Fibroblast of the conjunctiva (primary cell): Measurements from ENCODE around the gene BMP6.
A peak's percentile ranks its signal among the peaks of the same experiment; 100 is the strongest.

ENCODE experiments used
- DNase-seq: peaks from one replicate; pipeline ENCODE4 v3.0.0-alpha.2; 2010; ENCODE audit warnings: low read depth

The BMP6 gene

DNA sequence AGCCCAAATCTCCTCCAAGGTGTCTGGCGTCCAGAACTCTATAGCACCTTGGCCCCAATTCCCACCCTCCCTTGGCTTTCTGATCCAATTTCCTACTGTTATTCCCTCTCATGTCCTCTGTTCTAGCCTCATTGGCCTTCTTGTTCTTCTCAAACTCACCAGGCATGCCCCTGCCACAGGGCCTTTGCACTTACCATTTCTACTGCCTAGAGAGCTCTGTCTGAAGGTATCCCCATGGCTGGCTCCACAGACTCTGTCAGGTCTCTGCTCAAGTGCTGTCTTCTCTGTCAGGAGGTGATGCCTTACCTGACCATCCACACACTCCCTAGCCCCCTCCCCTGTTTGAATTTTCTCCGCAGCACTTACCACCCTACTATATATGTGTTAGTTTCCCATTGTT, 5.6 kb upstream of the BMP6 start:
- no peak for DNase-seq

DNA sequence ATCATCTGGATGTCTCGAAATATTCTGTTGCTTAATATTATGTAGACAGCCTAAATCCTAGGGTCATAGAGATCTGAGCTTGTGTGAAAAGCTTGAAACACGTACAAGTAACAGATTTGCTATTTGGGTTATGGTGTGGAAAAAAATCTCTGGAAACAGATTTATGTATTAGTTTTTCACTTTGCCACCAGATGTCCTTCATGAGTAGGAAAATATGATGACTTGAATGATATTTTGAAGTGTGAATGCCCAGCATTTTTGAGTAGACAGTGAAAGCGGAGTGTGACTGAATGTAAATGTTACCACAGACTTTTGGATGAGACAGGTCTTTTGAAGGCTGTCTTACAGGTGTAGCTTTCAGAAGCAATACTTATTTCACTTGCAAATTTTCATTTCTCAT, 4.2 kb upstream of the BMP6 start:
- DNase-seq = no peak

DNA sequence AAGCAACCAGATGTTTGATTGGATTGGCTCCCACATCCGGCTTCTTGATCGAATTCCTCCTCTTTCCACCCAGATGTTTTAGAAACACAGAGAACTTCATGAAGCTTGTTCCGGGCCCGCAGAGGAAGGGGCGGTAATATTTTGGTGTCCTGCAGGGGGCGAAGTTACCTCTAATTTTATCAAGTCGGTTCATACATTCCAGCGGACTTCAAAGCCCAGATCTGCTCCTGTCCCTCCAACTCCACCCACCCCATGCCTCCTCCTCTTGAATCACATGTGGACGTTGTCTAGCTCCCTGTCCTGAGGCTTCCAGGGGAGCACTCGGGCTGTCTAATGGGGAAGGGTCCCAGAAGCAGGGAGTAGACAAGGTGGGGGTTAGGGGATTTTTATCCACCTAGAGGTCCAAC, 2.9 kb upstream of the BMP6 start:
- DNase-seq = peak; percentile 84

DNA sequence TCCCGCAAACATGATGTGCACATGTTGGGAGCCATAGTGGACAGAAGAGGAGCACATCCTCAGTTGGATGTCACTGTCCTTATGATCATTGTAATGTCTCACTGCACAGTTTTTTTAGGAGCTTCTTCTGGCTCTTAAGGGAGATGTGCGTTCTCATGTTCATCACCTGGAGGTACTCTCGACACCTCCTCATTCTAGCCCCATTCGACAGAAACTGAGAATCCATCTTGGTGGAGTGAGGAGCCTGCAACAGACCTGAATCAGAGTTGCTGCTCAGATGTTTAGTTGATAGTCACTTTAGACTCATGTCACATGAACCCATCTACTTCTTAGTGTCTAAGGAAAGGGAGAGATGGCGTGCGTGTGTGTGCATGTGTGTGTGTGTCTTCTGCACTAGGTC, 2.3 kb upstream of the BMP6 start:
- no peak for DNase-seq

DNA sequence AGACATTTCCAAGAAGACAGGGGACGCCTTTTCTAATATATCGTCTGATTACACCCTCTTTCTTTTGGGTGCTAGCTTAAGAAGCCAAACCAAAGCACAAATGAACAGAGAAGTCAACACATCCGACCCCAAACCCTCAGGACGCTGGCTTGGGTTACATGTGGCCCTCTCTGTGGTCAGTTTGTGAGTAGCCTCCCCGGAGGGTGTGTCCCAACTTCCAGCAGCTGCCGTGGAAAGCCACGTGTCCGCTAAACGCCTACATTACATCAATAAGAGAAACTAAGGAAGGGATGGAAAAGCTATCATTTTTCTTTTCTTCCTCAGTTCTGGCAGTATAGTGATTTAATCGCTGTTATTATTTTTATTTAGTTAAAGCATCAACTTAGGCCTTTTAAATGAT, 487 bp upstream of the BMP6 start:
- no peak for DNase-seq

DNA sequence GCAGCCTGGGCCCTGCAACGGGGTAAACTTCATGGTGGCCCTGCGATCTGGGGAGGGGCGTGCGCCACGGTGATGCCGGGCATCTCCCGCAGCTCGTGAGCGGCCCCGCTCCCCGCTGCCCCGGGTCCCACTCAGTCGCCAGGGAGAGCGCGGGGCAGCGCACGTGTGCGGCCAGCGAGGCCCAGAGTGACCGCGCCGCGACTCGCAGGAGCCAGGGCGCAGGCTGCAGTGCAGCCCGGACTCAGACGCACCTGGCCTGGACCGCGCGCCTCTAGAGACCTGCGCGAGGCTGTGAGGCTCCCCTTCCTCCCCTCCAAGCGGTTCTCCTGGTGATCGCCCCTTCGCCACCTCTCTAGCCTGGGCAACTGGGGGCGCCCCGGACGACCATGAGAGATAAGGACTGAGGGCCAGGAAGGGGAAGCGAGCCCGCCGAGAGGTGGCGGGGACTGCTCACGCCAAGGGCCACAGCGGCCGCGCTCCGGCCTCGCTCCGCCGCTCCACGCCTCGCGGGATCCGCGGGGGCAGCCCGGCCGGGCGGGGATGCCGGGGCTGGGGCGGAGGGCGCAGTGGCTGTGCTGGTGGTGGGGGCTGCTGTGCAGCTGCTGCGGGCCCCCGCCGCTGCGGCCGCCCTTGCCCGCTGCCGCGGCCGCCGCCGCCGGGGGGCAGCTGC, 652 bp downstream of the BMP6 start:
- DNase-seq = no peak

DNA sequence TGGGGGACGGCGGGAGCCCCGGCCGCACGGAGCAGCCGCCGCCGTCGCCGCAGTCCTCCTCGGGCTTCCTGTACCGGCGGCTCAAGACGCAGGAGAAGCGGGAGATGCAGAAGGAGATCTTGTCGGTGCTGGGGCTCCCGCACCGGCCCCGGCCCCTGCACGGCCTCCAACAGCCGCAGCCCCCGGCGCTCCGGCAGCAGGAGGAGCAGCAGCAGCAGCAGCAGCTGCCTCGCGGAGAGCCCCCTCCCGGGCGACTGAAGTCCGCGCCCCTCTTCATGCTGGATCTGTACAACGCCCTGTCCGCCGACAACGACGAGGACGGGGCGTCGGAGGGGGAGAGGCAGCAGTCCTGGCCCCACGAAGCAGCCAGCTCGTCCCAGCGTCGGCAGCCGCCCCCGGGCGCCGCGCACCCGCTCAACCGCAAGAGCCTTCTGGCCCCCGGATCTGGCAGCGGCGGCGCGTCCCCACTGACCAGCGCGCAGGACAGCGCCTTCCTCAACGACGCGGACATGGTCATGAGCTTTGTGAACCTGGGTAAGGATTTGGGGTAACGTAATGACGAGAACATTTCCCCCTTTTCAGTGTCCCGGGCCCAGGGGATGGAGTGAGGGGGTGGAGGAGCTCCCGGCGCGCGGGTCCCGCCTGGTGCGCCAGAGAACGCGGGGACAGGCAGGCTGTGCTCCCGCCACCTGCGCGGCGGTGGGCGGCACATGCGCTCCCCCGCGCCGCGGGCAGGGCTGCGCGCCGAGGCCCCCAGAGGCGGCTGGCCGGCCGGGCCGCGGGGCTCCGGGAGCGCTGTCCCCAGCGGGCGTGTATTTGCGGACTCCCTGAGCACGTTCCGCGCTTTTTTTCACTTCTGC, 1.4 kb downstream of the BMP6 start:
- no peak for DNase-seq

DNA sequence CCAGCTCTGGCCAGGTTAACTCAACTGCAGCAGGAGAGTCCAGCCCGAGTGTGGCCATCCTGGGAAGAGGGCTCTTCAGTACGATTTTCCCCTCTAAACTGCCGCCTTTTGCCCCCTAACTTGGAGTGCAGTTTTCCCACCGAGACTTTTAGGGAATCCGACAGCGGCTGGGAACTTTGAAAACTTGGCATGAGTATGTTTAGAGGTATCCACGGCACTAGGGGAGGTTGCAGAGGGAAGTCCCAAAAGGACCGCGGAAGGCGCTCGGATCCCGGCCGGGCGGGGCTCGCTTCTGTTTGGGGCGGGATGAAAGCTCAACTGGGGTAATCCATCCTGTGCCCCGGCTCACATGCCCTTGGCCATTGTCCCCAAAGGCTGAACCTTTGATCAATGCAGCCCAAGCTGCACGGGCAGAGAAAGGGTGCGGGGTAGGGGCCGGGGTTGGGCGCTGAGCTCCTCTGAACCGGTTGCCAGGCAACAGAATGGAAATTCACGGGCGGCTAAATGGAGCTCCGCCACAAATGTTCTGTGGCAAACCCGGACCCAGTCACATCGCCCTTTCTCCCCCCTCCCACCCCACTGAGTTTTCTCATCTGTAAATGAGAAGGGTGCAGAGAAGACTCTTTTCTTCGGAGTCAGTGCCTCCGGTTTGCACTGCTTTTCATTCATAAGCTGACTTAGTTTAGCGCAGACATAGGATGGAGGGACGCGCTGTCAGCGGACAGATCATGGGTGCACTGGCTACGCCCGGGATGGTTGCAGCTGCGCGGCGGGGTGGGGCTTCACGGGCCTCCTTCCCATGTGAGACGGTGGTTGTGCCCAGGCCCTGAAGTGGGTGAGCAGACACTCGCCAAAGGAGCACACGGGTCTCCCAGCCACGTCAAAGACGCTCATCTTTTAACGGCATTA, 2.3 kb downstream of the BMP6 start:
- DNase-seq = no peak

DNA sequence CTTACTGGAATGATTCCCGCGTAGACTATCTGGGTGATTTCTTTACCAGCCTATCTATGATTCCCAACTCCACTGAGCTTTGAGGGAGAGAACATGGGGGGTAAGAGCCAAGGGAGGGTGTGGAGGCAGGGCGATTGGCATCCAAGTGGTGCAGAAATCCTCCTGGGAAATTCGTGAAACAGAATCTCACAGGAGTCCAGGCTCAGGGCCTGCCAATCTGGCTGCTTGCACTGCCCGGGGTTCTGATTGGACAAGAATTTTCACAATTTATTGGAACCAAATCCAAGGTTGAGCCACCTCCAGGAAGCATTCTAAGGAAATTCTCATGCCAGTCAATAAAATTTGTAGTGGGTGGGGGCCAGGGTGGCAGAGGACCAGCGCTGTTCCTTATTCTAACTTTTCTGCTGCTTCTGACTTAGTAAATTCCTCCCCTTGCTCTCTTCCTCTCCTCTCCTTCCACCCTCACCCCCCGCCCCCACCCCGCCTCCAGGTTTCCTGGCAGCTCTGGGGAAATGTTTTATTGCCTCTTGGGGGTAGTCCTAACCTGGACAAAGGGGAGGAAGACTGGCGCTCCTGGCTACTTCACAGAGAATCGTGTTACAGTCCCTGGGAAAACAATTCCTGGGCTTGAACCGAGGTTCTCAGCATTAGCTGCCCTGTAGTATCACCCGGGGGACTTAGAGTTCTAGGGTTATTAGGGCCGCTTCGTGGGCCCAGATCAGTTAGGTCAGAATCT, 3.1 kb downstream of the BMP6 start:
- no peak for DNase-seq

DNA sequence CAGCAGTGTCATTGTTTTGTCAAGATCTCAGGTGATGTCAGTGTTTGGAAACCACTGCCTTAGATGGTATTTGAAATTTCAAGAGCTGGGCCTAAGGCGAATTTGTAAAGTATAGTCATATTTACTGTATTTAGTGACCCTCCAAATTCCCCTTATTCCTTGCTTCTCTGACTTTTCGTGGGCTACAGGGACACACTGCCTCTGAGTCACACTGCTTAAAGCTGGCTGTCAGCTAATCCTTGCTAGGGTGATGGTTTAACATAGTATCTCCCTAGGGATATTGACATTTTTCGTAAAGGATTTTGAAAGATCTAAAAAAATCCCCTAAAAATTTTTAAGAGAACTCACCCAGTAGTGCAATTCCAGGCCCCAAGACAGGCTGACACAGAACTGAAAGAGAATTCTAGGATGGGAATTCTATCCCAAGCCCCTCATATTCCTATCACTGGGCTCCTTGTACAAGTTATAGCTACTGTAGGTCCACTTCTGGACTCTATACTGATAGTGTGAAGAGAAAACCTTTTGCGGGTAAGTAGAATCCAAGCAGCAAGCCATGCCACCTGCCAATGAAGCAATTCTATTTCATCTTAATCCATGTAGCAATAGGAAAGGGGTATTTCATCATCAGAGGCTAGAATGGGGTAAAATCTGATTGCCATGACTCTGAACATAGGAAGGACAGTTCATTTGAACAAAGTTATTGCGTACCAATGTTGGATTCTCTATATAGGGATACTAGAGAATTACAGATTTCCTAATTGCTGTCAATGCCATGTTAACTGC, 4.3 kb downstream of the BMP6 start:
- no peak for DNase-seq

DNA sequence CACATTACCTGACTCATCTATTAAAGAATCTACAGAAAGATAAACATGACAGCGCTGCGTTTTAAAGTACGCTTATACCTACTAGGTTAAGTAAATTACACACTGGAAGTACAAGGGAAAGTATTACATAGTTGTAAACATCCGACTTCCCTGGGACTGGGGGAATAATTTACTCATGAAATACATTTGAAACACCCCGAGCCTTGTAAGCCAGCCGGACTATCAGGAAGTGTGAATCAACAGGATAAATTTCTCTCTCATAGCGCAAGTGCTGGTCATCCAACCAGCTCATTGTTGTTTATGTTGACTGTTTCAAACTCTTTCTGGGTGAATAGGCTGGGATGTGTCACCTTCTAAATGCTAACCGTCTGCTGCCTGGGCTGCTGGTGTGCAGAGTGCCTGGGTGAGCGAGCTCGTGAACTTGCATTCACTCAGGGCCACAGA, 4.9 kb downstream of the BMP6 start:
- peak; percentile 32 for DNase-seq

DNA sequence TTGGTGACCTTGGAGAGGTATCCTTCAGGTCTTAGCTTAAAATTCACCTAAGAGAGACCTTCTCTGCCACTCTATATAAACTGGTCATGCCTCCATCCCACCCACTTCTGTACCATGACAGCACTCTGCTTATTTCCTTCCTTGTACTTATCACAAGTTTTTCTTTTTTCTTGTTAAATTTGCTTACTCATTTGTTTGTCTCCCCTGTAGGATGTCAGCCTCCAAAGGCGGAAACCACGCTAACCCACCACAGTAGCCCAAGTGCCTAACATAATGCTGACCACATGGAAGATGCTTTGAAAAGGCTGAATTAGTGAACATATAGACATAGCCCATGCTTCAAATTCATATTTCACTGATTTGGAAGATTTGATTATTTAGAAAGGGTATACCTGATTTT, 5.4 kb downstream of the BMP6 start:
- DNase-seq = no peak

DNA sequence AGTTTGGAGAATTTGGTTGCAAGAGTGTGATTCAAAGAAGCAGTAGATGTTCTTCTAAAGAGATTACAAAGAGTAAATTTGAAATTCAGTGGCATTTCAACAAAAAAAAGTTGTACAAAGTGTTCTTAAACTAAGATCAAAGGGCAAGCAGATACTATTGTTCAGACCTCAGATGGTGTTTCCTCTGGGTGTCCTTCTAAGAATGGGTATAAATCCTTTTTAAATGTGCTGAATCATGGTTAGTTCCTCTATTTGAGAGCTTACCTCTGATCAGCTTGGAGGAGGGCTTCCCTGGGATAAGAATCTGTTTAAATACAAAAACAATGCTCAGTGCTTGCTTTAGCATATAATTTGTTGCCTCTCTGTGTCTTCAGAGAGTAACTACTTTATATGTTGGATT, 6.3 kb downstream of the BMP6 start:
- no peak for DNase-seq

DNA sequence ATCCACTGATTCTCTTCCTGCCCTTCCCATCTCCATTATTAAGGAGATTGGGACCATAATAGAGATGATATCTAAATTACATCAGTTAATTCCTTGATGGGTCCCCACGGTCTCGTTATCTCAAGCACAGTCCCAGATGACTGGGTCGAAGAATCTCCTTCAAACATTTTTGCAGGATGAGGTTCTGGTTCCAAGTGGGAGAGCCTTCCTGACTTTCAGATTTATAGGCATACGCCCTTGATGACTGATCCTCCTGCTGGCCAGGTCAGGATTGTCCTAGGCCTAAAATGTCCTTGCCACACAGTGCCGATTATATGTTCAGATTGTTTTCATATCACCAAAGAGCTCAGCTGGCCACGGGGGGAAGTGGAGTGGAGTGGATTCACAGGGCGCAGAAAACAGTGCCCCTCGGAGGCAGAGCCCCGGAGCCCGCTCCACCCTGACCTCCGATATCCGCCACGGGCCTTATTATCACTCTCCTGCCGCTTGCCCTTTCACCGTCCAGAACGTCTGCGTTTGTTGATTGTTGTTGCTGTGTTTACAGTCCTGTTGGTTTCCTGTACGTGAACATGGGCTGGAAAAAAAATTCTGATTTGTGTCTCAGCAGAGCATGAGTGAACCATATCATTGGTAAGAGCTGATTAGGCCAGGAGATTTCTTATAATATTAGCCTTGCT, 8.9 kb downstream of the BMP6 start:
- no peak for DNase-seq

DNA sequence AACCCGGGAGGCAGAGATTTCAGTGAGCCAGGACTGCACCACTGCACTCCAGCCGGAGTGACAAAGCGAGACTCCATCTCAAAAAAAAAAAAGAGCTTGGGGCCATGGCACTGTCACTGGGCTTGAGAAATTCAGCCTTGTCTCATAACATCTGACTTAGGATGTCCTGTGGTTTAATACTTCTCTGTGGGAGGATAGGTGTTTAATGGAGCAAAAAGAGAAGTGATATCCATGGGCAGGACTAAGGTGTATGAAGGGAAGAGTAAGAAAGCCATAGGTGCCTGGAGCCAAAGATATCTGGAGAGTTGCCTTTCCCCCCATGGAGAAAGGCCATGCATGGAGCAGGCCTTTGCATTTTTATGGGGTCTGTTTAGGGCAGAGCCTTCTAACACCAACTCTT, 11.2 kb downstream of the BMP6 start:
- no peak for DNase-seq

DNA sequence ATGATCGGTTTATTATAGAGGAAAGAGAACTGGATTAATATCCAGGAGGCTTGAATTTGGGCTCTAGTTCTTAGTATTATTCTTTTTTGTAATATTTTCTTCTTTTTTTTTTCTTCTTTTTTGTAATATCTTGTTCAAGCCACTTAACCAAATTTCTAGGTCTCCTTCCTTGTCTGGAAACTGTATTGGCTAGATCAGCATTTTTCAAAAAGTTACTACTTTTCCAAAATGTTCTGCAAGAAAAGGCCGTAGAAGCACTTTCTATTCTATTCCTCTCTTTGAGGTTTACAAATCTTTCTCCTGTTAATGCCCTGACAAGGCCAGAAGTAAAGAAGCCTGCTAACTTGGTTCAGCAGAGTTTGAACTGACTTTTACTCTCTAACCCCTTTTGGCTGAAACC, 12.0 kb downstream of the BMP6 start:
- DNase-seq = no peak

DNA sequence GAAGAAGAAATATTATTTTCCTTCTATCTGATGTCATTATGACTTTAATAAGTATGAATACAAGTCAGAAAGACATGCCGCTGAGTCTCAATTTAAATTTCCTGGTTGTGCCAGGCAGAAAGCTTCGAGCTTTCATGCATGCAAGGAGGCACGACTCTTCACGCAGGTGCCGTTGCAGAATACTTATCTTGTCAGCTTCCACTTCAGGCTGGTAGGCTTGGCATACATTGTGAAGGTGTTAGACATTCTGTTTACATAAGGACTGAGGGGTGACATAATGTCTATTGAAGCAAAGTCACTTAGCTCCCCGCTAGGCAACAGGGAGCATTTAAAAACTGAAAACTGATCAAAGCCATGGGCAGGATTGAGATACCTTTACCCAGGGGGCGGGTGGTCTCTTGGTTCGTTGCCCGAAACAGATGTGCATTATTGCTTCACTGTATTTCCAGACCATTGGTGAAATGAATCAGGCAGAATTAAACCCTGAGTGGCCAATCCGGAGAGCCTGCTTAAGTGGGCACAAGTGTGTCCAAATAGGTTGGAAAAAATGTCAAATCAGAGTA, 16.4 kb downstream of the BMP6 start:
- DNase-seq = no peak

DNA sequence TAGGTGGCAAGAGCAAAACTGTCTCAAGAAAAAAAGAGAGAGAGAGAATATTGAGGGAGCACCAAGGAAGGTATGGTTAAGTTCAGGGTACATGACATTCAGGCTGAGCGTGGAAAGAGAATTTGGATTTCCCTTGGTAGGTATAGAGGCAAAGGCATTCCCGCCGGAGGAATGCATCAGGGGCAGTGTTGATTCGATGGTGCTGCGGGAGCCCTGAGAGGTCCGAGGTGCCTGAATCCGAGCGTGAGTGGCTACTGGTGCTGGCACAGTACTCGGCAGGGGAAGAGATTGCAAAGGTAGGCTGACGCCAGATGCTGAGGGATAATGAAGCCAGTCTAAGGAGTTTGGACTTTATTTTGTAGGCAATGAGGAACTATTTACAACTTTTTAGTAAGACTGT, 20.0 kb downstream of the BMP6 start:
- no peak for DNase-seq

DNA sequence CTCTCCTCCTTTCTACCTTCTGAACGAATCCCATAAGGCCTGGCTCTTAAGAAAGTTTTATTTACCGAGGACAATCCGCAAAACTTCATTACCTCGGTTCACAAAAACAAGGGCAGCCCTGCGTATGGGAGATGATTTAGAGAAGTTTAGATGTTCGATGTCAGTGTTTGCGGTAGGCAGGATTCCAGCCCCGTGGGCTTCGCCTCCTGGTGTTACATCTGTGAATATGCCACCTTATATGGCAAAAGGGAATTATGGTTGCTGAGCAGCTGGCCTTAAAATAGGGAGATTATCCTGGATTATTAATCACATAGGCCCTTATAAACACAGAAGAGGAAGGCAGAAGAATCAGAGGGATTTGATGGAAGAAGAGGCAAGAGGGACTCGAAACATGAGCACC, 21.1 kb downstream of the BMP6 start:
- no peak for DNase-seq

DNA sequence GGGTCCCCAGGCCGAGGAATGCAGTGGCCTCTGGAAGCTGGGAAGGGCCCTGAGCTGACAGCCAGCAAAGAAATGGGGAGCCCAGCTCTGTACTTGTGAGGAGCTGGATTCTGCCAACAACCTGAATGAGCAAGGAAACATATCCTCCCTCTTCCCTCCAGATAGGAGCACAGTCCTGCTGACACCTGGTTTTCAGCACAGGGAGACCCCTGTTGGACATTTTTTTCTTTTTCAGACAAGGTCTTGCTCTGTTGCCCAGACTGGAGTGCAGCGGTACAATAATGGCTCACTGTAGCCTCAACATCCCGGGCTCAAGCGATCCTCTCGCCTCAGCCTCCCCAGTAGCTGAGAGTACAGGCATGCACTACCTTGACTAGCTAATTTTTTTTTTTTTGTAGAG, 21.5 kb downstream of the BMP6 start:
- DNase-seq = no peak
